ENCODE results near the gene FBXL19. TPM values are rescaled to one million over a fixed set of nuclear protein-coding genes. Genes with fewer than 3 reads are reported as not detected.
A peak's percentile ranks its signal among the peaks of the same experiment; 100 is the strongest.

The FBXL19 gene
- total and polyA plus RNA-seq, 2 of the 13 experiments (the other 11 are each of a cell fraction or from before 2014, with no cell fraction given) = 6.0 to 13.7 TPM

GRCh38 chr16:30948667-30949649, 25.6 kb downstream of the FBXL19 start, which contains the start of gene ORAI3 (continued):
- TF ChIP-seq, protein P1, sequence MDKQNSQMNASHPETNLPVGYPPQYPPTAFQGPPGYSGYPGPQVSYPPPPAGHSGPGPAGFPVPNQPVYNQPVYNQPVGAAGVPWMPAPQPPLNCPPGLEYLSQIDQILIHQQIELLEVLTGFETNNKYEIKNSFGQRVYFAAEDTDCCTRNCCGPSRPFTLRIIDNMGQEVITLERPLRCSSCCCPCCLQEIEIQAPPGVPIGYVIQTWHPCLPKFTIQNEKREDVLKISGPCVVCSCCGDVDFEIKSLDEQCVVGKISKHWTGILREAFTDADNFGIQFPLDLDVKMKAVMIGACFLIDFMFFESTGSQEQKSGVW (CRISPR knock-in tag; IDR thresholded peaks at IDR 0.05; ENCODE audit: borderline replicate concordance) = 0 out of 2 replicates have a peak, but pooled peaks have one; percentile 16
- TF ChIP-seq, protein P2, sequence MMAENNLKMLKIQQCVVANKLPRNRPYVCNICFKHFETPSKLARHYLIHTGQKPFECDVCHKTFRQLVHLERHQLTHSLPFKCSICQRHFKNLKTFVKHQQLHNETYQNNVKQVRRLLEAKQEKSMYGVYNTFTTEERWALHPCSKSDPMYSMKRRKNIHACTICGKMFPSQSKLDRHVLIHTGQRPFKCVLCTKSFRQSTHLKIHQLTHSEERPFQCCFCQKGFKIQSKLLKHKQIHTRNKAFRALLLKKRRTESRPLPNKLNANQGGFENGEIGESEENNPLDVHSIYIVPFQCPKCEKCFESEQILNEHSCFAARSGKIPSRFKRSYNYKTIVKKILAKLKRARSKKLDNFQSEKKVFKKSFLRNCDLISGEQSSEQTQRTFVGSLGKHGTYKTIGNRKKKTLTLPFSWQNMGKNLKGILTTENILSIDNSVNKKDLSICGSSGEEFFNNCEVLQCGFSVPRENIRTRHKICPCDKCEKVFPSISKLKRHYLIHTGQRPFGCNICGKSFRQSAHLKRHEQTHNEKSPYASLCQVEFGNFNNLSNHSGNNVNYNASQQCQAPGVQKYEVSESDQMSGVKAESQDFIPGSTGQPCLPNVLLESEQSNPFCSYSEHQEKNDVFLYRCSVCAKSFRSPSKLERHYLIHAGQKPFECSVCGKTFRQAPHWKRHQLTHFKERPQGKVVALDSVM (CRISPR knock-in tag; IDR thresholded peaks at IDR 0.05) = peak; percentile 70
- no peak; the same call in none of the 2 replicates for TF ChIP-seq ZNF546 (CRISPR knock-in tag; conservative IDR thresholded peaks at IDR 0.05)
- no peak for TF ChIP-seq ZNF550 (CRISPR knock-in tag; IDR thresholded peaks at IDR 0.05; ENCODE audit: borderline replicate concordance)
- no peak; the same call in none of the 2 replicates for TF ChIP-seq ZNF317 (CRISPR knock-in tag; IDR thresholded peaks at IDR 0.05)
- no peak for TF ChIP-seq NONO (IDR thresholded peaks at IDR 0.05)
- TF ChIP-seq NONO (CRISPR knock-in tag; conservative IDR thresholded peaks at IDR 0.05) = peak; percentile 65
- TF ChIP-seq ZNF597 (CRISPR knock-in tag; IDR thresholded peaks at IDR 0.05) = no peak
- TF ChIP-seq CSRNP2 (CRISPR knock-in tag; conservative IDR thresholded peaks at IDR 0.05; ENCODE audit: low read depth) = no peak
- no peak; the same call in 1 of the 2 replicates for TF ChIP-seq RXRA (CRISPR knock-in tag; IDR thresholded peaks at IDR 0.05)
- no peak for TF ChIP-seq ZNF260 (CRISPR knock-in tag; IDR thresholded peaks at IDR 0.05; ENCODE audit: borderline replicate concordance, low read depth)
- no peak for TF ChIP-seq TFDP2 (CRISPR knock-in tag; IDR thresholded peaks at IDR 0.05)
- TF ChIP-seq ZMAT5 (CRISPR knock-in tag; IDR thresholded peaks at IDR 0.05; ENCODE audit: borderline replicate concordance, low read depth) = no peak
- TF ChIP-seq, protein P3, sequence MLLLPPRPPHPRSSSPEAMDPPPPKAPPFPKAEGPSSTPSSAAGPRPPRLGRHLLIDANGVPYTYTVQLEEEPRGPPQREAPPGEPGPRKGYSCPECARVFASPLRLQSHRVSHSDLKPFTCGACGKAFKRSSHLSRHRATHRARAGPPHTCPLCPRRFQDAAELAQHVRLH (CRISPR knock-in tag; IDR thresholded peaks at IDR 0.05; ENCODE audit: borderline replicate concordance, low read depth) = no peak
- no peak for TF ChIP-seq ZNF749 (CRISPR knock-in tag; IDR thresholded peaks at IDR 0.05; ENCODE audit: borderline replicate concordance)
- no peak for TF ChIP-seq NFYC (CRISPR knock-in tag; IDR thresholded peaks at IDR 0.05)
- TF ChIP-seq NCOA2 (CRISPR knock-in tag; IDR thresholded peaks at IDR 0.05) = no peak; the same call in 1 of the 2 replicates
- no peak for TF ChIP-seq ZZZ3 (CRISPR knock-in tag; IDR thresholded peaks at IDR 0.05; ENCODE audit: borderline replicate concordance)

Measured in HepG2 (cell line).